Spinal cord (tissue), 10 donors: ENCODE results near the gene SAMD11. TPM values are rescaled to one million over a fixed set of nuclear protein-coding genes. Genes with fewer than 3 reads are reported as not detected.
"Not testable (repeated sequence)": the region's sequence is repeated elsewhere in the genome, so short reads cannot be mapped to it uniquely, and the experiment has no call there.

Experiments used
- DNase-seq, 6 donors: peaks; one replicate each; pipeline versions ENCODE4 v3.0.0 to v3.0.0-alpha.2; 2013 to 2015; ENCODE audit warnings: low spot score in 6 of 6, low read depth in 4 of 6
- H3K27ac ChIP-seq: one replicate; pipeline ENCODE4 v1.5.1; 2013; ENCODE audit warnings: low read depth, low read length, control low read depth
- H3K27me3 ChIP-seq: one replicate; pipeline ENCODE4 v1.6.1; 2013; ENCODE audit warnings: low read length; ENCODE audit not compliant: control insufficient read depth, insufficient read depth
- H3K36me3 ChIP-seq: one replicate; pipeline ENCODE4 v1.6.1; 2013; ENCODE audit warnings: low read length; ENCODE audit not compliant: control insufficient read depth, insufficient read depth
- H3K4me1 ChIP-seq: one replicate; pipeline ENCODE4 v1.6.1; 2013; ENCODE audit warnings: low read length; ENCODE audit not compliant: control insufficient read depth, insufficient read depth
- H3K4me3 ChIP-seq: one replicate; pipeline ENCODE4 v1.5.1; 2013; ENCODE audit warnings: low read depth, low read length, control low read depth
- H3K9me3 ChIP-seq: one replicate; pipeline ENCODE4 v1.6.1; 2013; ENCODE audit warnings: low read length; ENCODE audit not compliant: control insufficient read depth, insufficient read depth
- WGBS: methylation state at CpG from one replicate; pipeline ENCODE4 v1.1.5; 2013; ENCODE audit warnings: missing lambda C conversion rate; ENCODE audit not compliant: insufficient coverage; 5-methylcytosine and 5-hydroxymethylcytosine counted together
- polyA plus RNA-seq, 2 donors: library from polyadenylated mRNA; unstranded; fragments of 120-200 nt; gene quantifications; one replicate each; pipeline ENCODE4 v1.2.1, GENCODE V29; 2013; ENCODE audit not compliant: insufficient read length in 2 of 2
- total RNA-seq, 2 donors: library from RNA; depleted of rRNA in 1 of 2; stranded (reverse); fragments of 120-200 nt in 1 of 2; fragments of >200 nt in 1 of 2; gene quantifications; one replicate each; pipeline versions ENCODE4 v1.2.3 to v1.2.4, GENCODE V29; 2013 to 2014
- donor health status: healthy.

Gene SAMD11
- total and polyA plus RNA-seq, 4 donors: 12.0 to 36.9 (median 28.9) TPM

DNA sequence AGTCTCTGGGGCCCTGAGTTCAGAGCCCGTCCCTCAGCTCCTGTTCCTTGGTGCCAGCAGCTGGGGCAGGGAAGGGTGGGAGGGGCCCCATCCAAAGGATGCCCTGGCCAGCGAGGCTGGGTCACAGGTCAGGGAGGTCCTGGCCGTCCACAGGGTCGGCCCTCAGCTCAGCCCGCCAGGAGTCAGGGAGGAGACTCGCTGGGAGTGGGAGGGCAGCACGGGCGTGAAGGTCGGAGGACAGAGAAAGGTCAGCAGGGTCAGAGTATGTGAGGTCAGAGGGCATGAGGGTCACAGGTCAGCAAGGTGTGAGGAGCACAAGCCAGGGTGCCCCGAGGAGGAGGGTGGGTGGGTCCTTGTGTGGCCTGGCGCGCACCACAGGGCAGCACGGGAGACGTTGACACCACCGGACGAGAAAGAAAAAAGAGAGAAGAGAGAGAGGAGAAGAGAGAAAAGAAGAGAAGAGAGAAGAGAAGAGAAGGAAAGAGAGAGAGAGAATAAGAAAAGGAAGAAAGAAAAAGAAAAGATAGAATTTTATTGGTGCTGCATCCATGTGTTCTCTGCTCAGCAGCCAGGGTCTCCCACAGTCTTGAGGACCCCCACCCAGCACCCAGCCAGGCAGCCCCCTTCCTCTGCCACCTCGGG, 51.1 kb downstream of the SAMD11 start:
- H3K27me3 ChIP-seq: peaks cover 33% of the 10 kb centered on the region
- no peak for DNase-seq
- 56% methylated on average over 17 of the region's 17 CpGs for WGBS

DNA sequence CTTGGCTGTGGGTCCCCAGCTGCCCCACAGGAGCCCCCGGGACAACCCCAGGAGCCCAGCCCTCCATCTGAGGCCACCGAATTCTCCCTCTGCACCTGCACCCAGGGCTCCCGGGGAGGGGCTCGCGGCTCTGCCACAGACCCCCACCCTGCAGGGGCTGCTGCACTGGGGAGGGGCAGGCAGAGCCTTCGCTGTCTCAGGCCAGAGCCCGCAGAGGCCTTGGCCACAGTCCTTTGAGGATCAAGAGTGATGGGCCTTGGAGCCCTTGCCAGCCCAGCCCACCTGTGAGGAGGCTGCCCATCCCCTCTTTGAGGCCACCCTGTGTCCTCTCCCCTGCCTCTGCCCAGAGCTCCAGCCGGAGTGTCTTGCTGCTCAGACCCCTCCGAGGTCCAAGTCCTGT, 51.6 kb downstream of the SAMD11 start:
- no peaks in the 10 kb centered on the region for H3K9me3 ChIP-seq
- H3K27ac ChIP-seq: no peak overlapping the region
- peaks cover 4% of the 10 kb centered on the region for H3K4me1 ChIP-seq
- peaks cover 2% of the 10 kb centered on the region for H3K36me3 ChIP-seq
- 49% methylated on average over 5 of the region's 9 CpGs for WGBS
- no peak for DNase-seq
- H3K27me3 ChIP-seq: peaks cover 28% of the 10 kb centered on the region
- H3K4me3 ChIP-seq: no peak overlapping the region

More for the DNA sequence above, 51.1 kb downstream of the SAMD11 start:
- peaks cover 4% of the 10 kb centered on the region for H3K4me1 ChIP-seq
- peaks cover 2% of the 10 kb centered on the region for H3K36me3 ChIP-seq
- H3K9me3 ChIP-seq: no peaks in the 10 kb centered on the region
- H3K4me3 ChIP-seq: no peak overlapping the region
- H3K27ac ChIP-seq: no peak overlapping the region

DNA sequence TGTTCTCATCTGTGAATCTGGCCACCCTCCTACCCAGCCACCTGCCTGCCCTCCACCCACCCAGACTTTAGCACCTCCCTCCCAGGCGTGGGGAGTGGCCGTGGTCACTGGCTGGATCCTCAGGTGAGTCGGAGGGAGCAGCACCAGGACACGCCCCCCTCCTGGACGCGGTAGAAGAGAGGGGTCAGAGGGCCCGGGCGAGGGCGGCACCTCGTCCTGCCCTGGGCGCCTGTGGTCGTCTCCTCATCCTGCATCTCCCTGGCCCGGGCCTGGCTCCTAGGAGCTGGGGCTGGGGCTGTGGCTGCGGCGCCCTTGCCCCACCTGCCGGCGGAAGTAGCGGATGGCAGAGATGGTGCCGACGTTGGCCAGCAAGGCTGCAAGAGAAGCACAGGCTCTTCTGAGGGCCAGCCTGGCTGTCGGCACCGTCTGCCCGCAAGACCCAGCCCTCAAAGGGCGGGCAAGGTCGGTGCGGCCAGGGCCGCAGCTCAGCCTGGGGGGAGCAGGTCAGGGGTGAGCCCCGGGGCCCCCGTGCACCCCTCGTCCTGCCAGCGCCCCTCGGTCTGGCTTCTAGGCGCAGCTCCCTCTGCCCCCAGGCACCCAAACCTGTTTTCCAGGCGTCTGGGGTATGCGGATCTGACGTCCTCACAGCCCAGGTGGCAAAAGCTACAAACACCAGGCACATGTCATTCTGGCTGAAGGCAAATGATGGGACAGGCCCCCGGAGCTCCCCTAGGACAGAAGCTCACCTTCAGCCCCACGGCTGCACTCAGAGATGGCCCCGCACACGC, 52.4 kb downstream of the SAMD11 start:
- Histone ChIP-seq H3K4me1 (peaks cover 4% of the 10 kb centered on the region), H3K27me3 (peaks cover 20% of the 10 kb centered on the region), H3K27ac (no peak overlapping the region), H3K4me3 (no peak overlapping the region), H3K36me3 (peaks cover 2% of the 10 kb centered on the region), H3K9me3 (no peaks in the 10 kb centered on the region)
- WGBS: 13% methylated on average over 36 of the region's 40 CpGs
- DNase-seq: peak in 2 of 6 donors; percentile 57 to 69

DNA sequence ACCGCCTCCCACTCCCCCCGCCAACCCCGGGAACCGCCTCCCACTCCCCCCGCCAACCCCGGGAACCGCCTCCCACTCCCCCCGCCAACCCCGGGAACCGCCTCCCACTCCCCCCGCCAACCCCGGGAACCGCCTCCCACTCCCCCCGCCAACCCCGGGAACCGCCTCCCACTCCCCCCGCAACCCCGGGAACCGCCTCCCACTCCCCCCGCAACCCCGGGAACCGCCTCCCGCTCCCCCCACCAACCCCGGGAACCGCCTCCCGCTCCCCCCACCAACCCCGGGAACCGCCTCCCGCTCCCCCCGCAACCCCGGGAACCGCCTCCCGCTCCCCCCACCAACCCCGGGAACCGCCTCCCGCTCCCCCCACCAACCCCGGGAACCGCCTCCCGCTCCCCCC, 53.1 kb downstream of the SAMD11 start:
- H3K27me3 ChIP-seq: peaks cover 13% of the 10 kb centered on the region
- H3K27ac ChIP-seq, H3K4me1 ChIP-seq, H3K36me3 ChIP-seq, DNase-seq, H3K9me3 ChIP-seq, H3K4me3 ChIP-seq: not testable (repeated sequence)
- no CpG with 5 or more reads among the region's 39 CpGs for WGBS

DNA sequence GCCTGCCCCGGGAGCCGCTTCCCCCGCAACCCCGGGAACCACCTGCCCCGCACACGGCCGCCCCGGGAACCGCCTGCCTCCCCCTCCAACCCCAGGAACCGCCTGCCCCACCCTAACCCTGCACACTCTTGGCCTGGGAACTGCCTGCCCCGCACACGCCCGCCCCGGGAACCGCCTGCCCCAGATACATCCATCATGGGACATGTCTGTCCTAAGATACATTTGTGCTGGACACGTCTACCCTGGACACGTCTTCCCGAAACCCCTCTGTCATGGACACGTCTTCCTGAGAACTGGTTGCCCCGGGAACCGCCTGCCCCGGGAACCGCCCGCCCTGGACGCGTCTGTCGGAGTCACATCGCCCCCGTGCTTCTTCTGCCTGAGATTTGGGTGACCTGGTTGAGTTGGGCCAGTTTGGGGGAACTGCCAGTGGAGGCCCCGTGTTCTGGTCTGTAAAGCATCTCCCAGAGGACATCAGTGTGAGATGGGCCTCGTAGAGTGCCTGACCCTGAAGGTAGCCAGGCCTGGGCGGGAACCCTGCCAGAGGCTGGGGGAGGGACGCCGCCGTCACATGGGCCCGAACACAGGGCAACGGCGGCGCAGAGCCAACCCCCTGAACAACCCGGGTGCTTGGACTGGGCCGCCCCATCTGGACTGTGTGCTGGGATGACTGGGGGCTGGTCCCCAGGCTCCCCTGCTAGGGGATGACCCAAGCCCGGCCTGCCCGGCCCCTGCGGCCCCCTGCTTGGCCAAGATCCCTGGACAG, 54.5 kb downstream of the SAMD11 start:
- peaks cover 2% of the 10 kb centered on the region for H3K36me3 ChIP-seq
- 91% methylated on average over 40 of the region's 44 CpGs for WGBS
- H3K27me3 ChIP-seq: peaks cover 12% of the 10 kb centered on the region

DNA sequence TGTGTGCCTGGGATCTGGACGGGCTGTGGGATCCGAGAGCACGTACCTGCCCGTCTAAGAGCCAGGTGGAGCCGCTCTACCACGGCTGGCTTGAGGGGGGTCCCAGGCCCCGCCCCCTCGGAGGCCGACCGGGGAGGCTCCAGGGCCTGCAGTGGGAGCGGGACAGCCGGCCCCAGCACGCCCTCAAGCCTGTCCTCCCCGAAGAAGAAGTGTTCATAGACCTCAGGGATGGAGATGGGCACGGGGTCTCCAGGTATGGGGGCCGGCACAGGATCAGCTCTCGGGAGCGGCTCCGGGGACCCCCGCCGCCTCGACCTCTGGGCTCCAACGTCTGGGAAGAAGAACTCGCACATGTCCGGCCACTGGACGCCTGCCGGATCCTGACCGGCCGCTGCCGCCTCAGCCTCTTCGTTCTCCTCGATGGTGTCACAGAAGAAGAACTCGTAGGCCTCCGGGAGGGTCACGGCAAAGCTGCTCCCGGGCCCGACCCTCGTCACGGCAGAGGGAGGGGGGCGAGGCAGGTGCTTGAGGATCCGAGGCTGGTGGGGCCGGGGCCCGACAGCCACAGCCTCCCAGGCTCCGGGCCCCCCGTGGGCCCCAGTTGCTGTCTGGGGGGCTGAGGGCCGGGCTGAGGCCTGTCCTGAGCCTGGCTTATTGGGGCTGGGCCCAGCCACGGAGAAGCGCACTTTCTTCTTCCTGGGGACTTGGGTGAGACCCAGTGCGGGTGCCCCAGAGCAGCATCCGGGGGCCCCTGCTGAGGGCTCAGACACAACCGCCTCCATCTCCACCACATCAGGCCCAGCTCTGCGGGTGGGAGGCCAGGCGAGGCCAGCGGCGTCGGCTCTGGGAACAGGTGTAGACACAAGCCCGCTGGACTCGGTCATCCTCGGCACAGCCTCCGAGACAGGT, 55.4 kb downstream of the SAMD11 start:
- no peak overlapping the region for H3K4me3 ChIP-seq
- H3K4me1 ChIP-seq: peaks cover 8% of the 10 kb centered on the region
- 89% methylated on average over 59 of the region's 60 CpGs for WGBS
- no peak for DNase-seq
- no peaks in the 10 kb centered on the region for H3K9me3 ChIP-seq
- H3K36me3 ChIP-seq: peaks cover 2% of the 10 kb centered on the region
- H3K27me3 ChIP-seq: peaks cover 15% of the 10 kb centered on the region
- H3K27ac ChIP-seq: no peak overlapping the region

More for the DNA sequence above, 54.5 kb downstream of the SAMD11 start:
- Histone ChIP-seq H3K27ac (no peak overlapping the region), H3K4me1 (peaks cover 4% of the 10 kb centered on the region), H3K4me3 (no peak overlapping the region), H3K9me3 (no peaks in the 10 kb centered on the region)
- DNase-seq: no peak

DNA sequence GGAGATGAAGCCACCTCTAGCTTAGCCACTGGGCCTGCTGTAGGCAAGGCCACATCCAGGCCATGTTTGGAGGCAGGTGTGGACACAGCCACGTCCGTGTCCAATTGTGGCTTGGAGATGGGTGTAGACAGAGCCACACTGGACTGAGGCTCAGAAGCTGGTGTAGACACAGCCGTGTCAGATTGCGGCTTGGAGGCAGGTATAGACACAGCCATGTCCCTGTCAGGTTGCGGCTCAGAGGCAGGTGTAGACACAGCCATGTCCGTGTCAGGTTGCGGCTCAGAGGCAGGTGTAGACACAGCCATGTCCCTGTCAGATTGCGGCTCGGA, 56.0 kb downstream of the SAMD11 start:
- peaks cover 15% of the 10 kb centered on the region for H3K27me3 ChIP-seq
- 94% methylated on average over 9 of the region's 9 CpGs for WGBS

DNA sequence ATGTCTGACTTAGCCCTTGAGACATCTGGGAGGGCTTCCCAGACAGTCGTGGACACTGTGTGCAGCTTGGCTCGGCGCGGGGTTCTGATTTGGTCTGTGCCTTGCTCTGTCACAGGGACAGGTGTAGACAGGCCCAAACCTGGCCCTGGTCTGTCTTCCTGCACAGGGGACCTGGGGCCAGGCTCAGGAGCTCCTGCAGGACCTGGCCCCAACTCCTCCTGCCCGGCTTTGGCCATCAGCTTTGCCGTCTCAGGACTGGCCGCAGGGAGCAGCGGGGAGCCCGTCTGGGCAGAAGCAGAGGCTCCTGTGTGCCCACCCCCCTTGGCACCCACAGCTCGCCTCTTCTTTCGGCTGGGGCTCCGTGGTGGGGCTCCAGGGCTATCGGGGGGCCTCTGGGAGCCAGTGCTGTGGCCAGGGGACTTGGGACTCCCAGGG, 56.4 kb downstream of the SAMD11 start:
- Histone ChIP-seq H3K27me3 (peaks cover 15% of the 10 kb centered on the region), H3K27ac (no peak overlapping the region)
- 76% methylated on average over 13 of the region's 13 CpGs for WGBS

More for the DNA sequence above, 56.0 kb downstream of the SAMD11 start:
- Histone ChIP-seq H3K9me3 (no peaks in the 10 kb centered on the region), H3K4me3 (no peak overlapping the region), H3K27ac (no peak overlapping the region), H3K36me3 (peaks cover 2% of the 10 kb centered on the region), H3K4me1 (peaks cover 11% of the 10 kb centered on the region)
- no peak for DNase-seq

More for the DNA sequence above, 56.4 kb downstream of the SAMD11 start:
- Histone ChIP-seq H3K36me3 (peaks cover 2% of the 10 kb centered on the region), H3K9me3 (no peaks in the 10 kb centered on the region), H3K4me1 (peaks cover 11% of the 10 kb centered on the region), H3K4me3 (no peak overlapping the region)
- no peak for DNase-seq
